Upper lobe of right lung (tissue), 1 donor: ENCODE measurements around the gene DCT. TPM values are rescaled to one million over a fixed set of nuclear protein-coding genes. Genes with fewer than 3 reads are reported as not detected.

Experiments
- ATAC-seq: fragments of 200-7000 bp; cut with Tn5 transposase; one replicate; pipeline ENCODE4 v1.9.1; 2020; ENCODE audit warnings: mild to moderate bottlenecking, moderate library complexity
- DNase-seq: peaks from one replicate; pipeline ENCODE4 v3.0.0-alpha.2; 2020
- H3K27ac ChIP-seq: fragments of 200-600 bp; one replicate; pipeline ENCODE4 v1.8.0; 2022
- H3K27me3 ChIP-seq: fragments of 200-600 bp; one replicate; pipeline ENCODE4 v1.8.0; 2022; ENCODE audit warnings: mild to moderate bottlenecking
- H3K36me3 ChIP-seq: fragments of 200-600 bp; one replicate; pipeline ENCODE4 v1.8.0; 2022
- H3K4me1 ChIP-seq: fragments of 200-600 bp; one replicate; pipeline ENCODE4 v1.8.0; 2022
- H3K4me3 ChIP-seq: fragments of 200-600 bp; one replicate; pipeline ENCODE4 v1.8.0; 2022; ENCODE audit warnings: mild to moderate bottlenecking
- H3K9me3 ChIP-seq: fragments of 200-600 bp; one replicate; pipeline ENCODE4 v1.8.0; 2022
- intact Hi-C: fragments of 100-400 bp; cut with DNase I; formaldehyde crosslinking; loops from one replicate; pipeline ENCODE4 v1.11.0; 2022
- total RNA-seq: library from RNA; stranded (reverse); fragmentation: NEBNext Ultra II Directional; extraction: Animal tissue kit (Norgen Biotek cat#: 25700); gene quantifications from one replicate; pipeline ENCODE4 v1.2.1, GENCODE V29; 2021
- TF ChIP-seq, protein P1 (sequence below): fragments of 200-600 bp; IDR thresholded peaks from one replicate; pipeline ENCODE4 v1.8.0; 2022; ENCODE audit warnings: antibody characterized with exemption
- donor health status: DM: no; HTN: yes; CAD: no; lungs with severe emphysema.

The DCT gene
- total RNA-seq, 1 donor from 2014 or later: not detected

DNA sequence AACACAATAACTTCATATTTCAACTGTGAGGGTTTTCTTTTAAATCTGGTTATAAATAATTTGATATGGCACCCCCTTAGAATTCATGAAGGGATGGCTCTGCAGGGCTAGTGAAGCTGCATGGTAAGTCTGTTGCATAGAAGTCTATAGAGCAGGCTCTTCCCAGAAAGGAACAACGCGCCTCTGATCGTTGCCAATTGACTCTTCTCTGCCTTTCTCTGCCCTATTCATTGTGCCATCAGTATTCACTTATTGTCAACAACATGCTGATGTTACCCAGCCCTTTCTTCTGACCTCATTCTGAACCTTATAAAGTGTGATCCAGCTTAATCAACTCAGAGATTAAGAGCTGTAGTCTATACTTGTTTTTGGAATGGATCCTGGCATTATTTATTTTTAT, 16.3 kb upstream of the DCT start:
- Histone ChIP-seq H3K9me3 (no peaks in the 10 kb centered on the region), H3K36me3 (no peaks in the 10 kb centered on the region), H3K27ac (no peak overlapping the region), H3K4me3 (no peak overlapping the region), H3K27me3 (no peaks in the 10 kb centered on the region), H3K4me1 (no peaks in the 10 kb centered on the region)
- TF ChIP-seq, protein P1, sequence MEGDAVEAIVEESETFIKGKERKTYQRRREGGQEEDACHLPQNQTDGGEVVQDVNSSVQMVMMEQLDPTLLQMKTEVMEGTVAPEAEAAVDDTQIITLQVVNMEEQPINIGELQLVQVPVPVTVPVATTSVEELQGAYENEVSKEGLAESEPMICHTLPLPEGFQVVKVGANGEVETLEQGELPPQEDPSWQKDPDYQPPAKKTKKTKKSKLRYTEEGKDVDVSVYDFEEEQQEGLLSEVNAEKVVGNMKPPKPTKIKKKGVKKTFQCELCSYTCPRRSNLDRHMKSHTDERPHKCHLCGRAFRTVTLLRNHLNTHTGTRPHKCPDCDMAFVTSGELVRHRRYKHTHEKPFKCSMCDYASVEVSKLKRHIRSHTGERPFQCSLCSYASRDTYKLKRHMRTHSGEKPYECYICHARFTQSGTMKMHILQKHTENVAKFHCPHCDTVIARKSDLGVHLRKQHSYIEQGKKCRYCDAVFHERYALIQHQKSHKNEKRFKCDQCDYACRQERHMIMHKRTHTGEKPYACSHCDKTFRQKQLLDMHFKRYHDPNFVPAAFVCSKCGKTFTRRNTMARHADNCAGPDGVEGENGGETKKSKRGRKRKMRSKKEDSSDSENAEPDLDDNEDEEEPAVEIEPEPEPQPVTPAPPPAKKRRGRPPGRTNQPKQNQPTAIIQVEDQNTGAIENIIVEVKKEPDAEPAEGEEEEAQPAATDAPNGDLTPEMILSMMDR: no peak
- DNase-seq (no peak), ATAC-seq (no peak)
- intact Hi-C loops: no loop called here

DNA sequence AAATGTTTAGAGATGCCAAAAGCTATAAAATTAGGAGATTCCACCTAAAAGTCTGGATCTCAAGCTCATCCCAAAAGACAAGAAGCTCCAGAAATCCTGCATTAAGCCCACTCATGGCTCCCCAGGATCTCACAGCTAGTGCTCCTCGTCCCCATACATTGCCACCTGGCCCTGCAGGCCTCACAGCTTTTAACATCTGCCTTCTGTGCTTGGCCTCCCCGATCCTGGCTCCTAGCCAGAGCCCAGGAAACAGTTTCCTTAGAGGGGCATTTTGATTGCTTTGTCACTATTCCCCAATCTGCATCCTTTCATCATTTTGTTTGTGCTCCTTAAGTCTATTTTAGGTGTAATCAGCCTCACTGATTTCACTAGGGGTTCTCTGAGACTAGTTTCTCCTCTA, 14.5 kb upstream of the DCT start:
- no peak overlapping the region for H3K27ac ChIP-seq
- no peaks in the 10 kb centered on the region for H3K9me3 ChIP-seq
- no peaks in the 10 kb centered on the region for H3K4me1 ChIP-seq
- intact Hi-C loops: no loop called here
- TF ChIP-seq, protein P1: no peak
- ATAC-seq (no peak), DNase-seq (no peak)
- H3K27me3 ChIP-seq: no peaks in the 10 kb centered on the region
- H3K4me3 ChIP-seq: no peak overlapping the region
- no peaks in the 10 kb centered on the region for H3K36me3 ChIP-seq

DNA sequence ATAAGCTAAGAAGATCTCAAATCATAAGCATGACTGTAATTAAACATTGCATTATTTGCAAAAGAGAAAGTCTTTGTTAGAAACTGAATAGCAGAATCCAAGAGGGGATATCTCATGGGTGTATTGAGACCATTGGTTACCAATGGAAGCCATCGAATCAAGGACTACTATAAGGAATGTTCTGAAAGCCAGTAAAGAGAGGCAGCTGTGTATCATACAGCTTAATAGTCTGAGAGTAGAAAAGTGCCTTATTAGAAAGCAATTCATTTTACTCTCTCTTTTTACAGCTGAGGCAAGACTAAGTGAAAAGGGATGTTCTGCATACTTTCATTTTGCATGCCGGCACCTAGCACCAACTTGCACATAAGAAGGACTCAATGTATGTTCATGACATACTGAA, 7.6 kb upstream of the DCT start:
- TF ChIP-seq, protein P1: no peak
- Histone ChIP-seq H3K36me3 (no peaks in the 10 kb centered on the region), H3K27ac (no peak overlapping the region), H3K4me1 (no peaks in the 10 kb centered on the region), H3K9me3 (no peaks in the 10 kb centered on the region), H3K4me3 (no peak overlapping the region), H3K27me3 (no peaks in the 10 kb centered on the region)
- intact Hi-C loops: no loop called here
- ATAC-seq (no peak), DNase-seq (no peak)

DNA sequence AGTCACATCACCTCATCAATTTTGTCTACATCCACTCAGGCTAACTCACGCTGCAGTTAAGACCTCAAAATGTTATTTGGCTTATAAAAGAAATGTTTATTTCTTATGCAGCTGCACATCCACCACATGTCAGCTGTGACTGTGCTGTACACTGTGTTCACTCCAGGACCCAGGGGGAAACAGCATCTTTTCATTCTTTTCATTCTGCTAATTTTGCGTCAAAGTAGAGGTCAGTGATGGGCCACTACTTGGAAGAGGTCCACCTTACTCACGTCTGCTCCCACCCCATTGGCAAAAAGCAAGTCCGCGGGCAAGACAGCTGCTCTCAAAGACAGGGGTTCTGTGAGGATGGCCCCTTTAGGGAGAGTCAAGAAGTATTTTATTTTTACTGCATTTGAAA, 4.5 kb upstream of the DCT start:
- H3K27me3 ChIP-seq: no peaks in the 10 kb centered on the region
- no peaks in the 10 kb centered on the region for H3K36me3 ChIP-seq
- no peak for DNase-seq
- H3K4me1 ChIP-seq: no peaks in the 10 kb centered on the region
- H3K9me3 ChIP-seq: no peaks in the 10 kb centered on the region
- H3K4me3 ChIP-seq: no peak overlapping the region
- no peak overlapping the region for H3K27ac ChIP-seq
- TF ChIP-seq, protein P1: no peak
- intact Hi-C loops: no loop called here
- no peak for ATAC-seq

DNA sequence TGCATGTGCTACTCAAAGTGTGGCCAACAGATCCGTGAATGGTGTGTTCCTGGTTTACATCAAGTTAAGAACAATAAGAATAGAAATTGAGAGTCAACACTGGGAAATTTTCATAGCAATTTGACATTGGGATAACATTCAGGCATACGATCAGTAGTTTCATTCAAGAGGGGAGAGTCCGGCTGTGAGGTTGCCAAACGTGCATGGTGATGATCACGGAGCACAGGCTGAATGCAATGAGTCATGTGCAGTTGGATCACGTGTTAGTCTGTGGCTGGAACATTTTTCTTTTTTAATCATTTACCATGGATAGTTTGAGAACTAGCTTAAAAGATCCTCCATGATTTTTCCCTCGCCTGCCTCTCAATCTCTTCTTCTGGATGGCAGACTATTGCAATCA, 2.5 kb upstream of the DCT start:
- DNase-seq: no peak

DNA sequence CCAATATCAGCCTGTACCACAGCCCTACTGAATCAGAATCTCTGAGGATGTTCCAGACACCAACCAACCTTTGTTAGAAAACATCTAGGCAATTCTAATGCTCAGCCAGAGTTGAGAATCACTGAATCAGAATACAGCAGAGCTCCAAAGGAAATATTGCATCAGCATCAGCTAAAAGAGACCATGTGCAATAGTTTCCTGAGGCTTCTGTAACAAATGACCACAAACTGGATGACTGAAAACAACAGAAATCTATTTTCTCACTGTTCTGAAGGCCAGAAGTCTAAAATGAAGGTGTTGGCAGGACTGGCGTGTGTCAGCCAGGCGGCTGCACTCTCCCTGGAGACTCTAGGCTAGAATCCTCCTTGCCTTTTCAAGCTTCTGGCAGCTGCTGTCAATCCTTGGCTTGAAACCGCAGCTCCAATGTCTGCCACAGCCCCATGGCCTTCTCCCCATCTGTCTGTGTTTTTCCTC, 1.2 kb upstream of the DCT start:
- DNase-seq (no peak), ATAC-seq (no peak)
- TF ChIP-seq, protein P1: no peak
- Histone ChIP-seq H3K27me3 (no peaks in the 10 kb centered on the region), H3K4me1 (no peaks in the 10 kb centered on the region), H3K36me3 (no peaks in the 10 kb centered on the region), H3K4me3 (no peak overlapping the region), H3K27ac (no peak overlapping the region), H3K9me3 (no peaks in the 10 kb centered on the region)
- intact Hi-C loops: no loop called here

More for the DNA sequence above, 2.5 kb upstream of the DCT start:
- Histone ChIP-seq H3K36me3 (no peaks in the 10 kb centered on the region), H3K9me3 (no peaks in the 10 kb centered on the region), H3K27ac (no peak overlapping the region), H3K27me3 (no peaks in the 10 kb centered on the region), H3K4me3 (no peak overlapping the region), H3K4me1 (no peaks in the 10 kb centered on the region)
- no peak for ATAC-seq
- intact Hi-C loops: no loop called here
- TF ChIP-seq, protein P1: no peak
